Esophagus muscularis mucosa (tissue), 4 donors: Measurements from ENCODE around the gene DOCK1. TPM values are rescaled to one million over a fixed set of nuclear protein-coding genes. Genes with fewer than 3 reads are reported as not detected.

Source experiments
- DNase-seq: peaks from one replicate; pipeline ENCODE4 v3.0.0-alpha.2; 2017; ENCODE audit errors: extremely low spot score
- H3K27ac ChIP-seq, 4 donors: fragments of 200-600 bp; sonication (generic); replicated peaks in 1 of 4; 1 replicate in 3 of 4; 2 replicates in 1 of 4; pipeline ENCODE4 v1.5.1; 2016 to 2019; ENCODE audit warnings: mild to moderate bottlenecking in 1 of 4
- H3K27me3 ChIP-seq, 4 donors: fragments of 200-600 bp; sonication (generic); one replicate each; pipeline versions ENCODE4 v1.5.1 to v1.6.0; 2016 to 2019
- H3K36me3 ChIP-seq, 4 donors: fragments of 200-600 bp; sonication (generic); one replicate each; pipeline ENCODE4 v1.5.1; 2016 to 2019
- H3K4me1 ChIP-seq, 4 donors: fragments of 200-600 bp; sonication (generic); one replicate each; pipeline ENCODE4 v1.5.1; 2016 to 2019
- H3K4me3 ChIP-seq, 4 donors: fragments of 200-600 bp; sonication (generic); 1 replicate in 2 of 4; 2 replicates in 2 of 4; pipeline ENCODE4 v1.5.1; 2016 to 2019; ENCODE audit warnings: mild to moderate bottlenecking in 4 of 4, moderate library complexity in 1 of 4
- H3K9me3 ChIP-seq, 4 donors: fragments of 200-600 bp; sonication (generic); 1 replicate in 3 of 4; 2 replicates in 1 of 4; pipeline ENCODE4 v1.5.1; 2016 to 2019
- CTCF ChIP-seq, 3 experiments: fragments of 200-600 bp in 2 of 3; fragments of 450-650 bp in 1 of 3; sonication (generic) in 2 of 3; IDR thresholded peaks; one replicate each; pipeline ENCODE4 v1.5.1; 2017 to 2019; ENCODE audit warnings: antibody characterized with exemption in 3 of 3, mild to moderate bottlenecking in 2 of 3, moderate library complexity in 1 of 3
- EP300 ChIP-seq: sonication (generic); formaldehyde crosslinking; IDR thresholded peaks from one replicate; pipeline ENCODE4 v1.6.1; 2017; ENCODE audit warnings: antibody characterized with exemption
- POLR2A ChIP-seq: fragments of 450-650 bp; IDR thresholded peaks from one replicate; pipeline ENCODE4 v1.6.1; 2017; ENCODE audit warnings: antibody characterized with exemption, moderate library complexity, mild to moderate bottlenecking, low read depth
- POLR2AphosphoS5 ChIP-seq, 2 donors: sonication (generic); formaldehyde crosslinking; IDR thresholded peaks; one replicate each; pipeline ENCODE4 v1.6.1; 2017; ENCODE audit warnings: antibody characterized with exemption in 2 of 2
- WGBS: methylation state at CpG from one replicate; pipeline ENCODE4 v1.1.5; 2018; 5-methylcytosine and 5-hydroxymethylcytosine counted together
- intact Hi-C: fragments of 100-400 bp; cut with DNase I; formaldehyde crosslinking; loops from one replicate; pipeline ENCODE4 v1.15.1; 2023
- total RNA-seq, 4 donors: library from RNA; depleted of rRNA; stranded (reverse); fragments of >200 nt; gene quantifications; one replicate each; pipeline versions ENCODE4 v1.1.0 to v1.2.1, GENCODE V29; 2016

The DOCK1 gene
- total RNA-seq, 4 donors from 2014 or later, result 41.4 to 60.3 (median 55.3) TPM

DNA sequence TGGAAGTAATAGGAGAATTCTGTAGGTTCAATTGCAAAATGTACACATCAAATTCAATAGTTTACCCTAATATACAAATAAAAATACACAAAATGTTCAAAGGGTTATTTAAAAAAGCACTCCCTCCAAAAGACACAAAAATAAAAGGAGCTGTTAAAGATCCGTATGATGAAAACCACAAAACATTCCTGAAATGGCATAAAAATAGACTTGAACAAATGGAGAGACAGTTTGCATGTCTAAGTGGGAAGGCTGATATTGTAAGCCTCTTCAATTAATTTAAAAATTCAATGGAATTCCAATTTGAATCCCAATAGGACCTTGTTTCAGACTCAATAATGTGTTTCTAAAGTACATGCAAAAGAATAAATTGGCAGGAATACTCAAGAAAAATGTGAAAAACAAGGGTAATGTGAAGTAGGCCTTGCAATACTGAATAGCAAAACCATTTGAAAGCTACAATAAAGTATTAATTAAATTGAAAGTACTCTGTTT lies 329.1 kb downstream of the DOCK1 start:
- H3K4me1 ChIP-seq, result no peaks in the 10 kb centered on the region
- WGBS, result 77% methylated on average over 1 of the region's 1 CpG
- no peak for TF ChIP-seq POLR2A
- TF ChIP-seq CTCF (IDR thresholded peaks at IDR 0.05), result no peak
- no peak for TF ChIP-seq POLR2AphosphoS5 (IDR thresholded peaks at IDR 0.05)
- TF ChIP-seq EP300, result no peak
- no peaks in the 10 kb centered on the region for H3K9me3 ChIP-seq
- H3K4me3 ChIP-seq, result no peak overlapping the region
- no peaks in the 10 kb centered on the region for H3K36me3 ChIP-seq
- no peaks in the 10 kb centered on the region for H3K27me3 ChIP-seq
- no peak for DNase-seq
- H3K27ac ChIP-seq, result no peak overlapping the region
- intact Hi-C loops, result no loop called here

GRCh38 chr10:127236266-127236665 lies 331.0 kb downstream of the DOCK1 start:
- no peaks in the 10 kb centered on the region for H3K4me1 ChIP-seq
- no peaks in the 10 kb centered on the region for H3K9me3 ChIP-seq
- no peaks in the 10 kb centered on the region for H3K36me3 ChIP-seq
- H3K27ac ChIP-seq, result no peak overlapping the region
- H3K4me3 ChIP-seq, result no peak overlapping the region
- no peak for TF ChIP-seq POLR2A
- no peak for TF ChIP-seq POLR2AphosphoS5 (IDR thresholded peaks at IDR 0.05)
- TF ChIP-seq CTCF (IDR thresholded peaks at IDR 0.05), result no peak
- TF ChIP-seq EP300, result no peak
- intact Hi-C loops, result no loop called here
- 85% methylated on average over 3 of the region's 3 CpGs for WGBS
- DNase-seq, result no peak
- H3K27me3 ChIP-seq, result no peaks in the 10 kb centered on the region

DNA sequence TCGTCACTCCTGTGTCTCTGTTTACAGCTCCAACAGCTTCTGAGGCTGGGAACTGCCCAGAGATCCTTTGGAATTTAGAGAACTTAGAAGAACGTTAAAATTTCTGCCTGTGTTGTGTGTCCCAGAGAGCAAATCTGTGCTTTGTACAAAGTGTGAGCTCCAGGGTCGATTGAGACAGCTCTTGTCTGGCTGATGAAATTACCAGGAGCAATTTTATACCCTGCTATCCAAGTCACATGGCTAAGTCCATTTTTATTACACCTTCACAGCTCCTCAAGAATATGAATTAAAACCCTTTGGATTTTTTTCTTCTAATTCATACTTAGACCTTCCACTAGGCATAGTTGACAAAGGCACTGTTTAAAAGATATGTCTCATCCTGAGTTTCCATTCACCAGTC lies 337.7 kb downstream of the DOCK1 start:
- DNase-seq, result no peak
- Histone ChIP-seq H3K36me3 (peaks cover 0 to 4% (median 1%) of the 10 kb centered on the region in 4 donors), H3K9me3 (no peaks in the 10 kb centered on the region), H3K4me1 (no peaks in the 10 kb centered on the region), H3K27me3 (no peaks in the 10 kb centered on the region), H3K4me3 (no peak overlapping the region), H3K27ac (no peak overlapping the region)
- TF ChIP-seq CTCF (IDR thresholded peaks at IDR 0.05) (no peak), EP300 (no peak), POLR2AphosphoS5 (IDR thresholded peaks at IDR 0.05) (no peak), POLR2A (no peak)
- WGBS, result 86% methylated on average over 3 of the region's 3 CpGs
- intact Hi-C loops, result no loop called here

DNA sequence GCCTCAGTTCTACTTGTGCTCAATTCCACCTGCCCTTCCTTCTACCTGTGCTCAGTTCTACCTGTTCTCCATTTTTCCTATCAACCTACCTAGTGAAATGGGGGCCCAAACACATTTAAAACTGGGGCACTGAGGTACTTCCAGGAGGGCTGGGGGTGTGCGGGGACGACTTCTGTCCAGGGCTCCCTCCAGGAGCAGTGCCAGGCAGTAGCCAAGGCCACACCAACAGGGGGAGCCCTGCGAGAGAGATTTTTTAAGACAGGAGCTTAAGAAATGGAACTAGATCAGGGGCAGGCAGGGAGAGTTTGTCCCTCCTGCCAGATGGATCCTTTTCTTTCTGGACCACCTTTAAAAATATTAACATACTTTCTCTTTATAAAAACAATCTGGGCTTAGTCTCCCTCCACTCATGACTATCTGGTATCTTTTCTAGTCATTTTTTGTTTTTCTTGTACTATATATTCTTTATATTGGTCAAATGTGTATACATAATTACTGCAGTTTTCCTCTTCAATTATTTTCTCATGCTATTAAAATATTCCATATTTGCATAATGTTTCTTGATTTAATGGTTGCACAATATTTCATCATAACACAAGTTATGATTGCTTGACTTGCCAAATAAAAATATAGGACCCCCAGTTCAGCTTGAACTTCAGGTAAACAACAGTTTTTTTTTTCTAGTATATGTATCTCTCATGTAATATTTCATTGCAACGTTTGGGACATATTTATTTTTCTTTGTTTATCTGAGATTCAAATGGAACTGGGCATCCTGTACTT lies 338.5 kb downstream of the DOCK1 start:
- H3K9me3 ChIP-seq, result no peaks in the 10 kb centered on the region
- H3K27ac ChIP-seq, result no peak overlapping the region
- H3K4me3 ChIP-seq, result no peak overlapping the region
- peak in 1 of 3 experiments; percentile 38 for TF ChIP-seq CTCF (IDR thresholded peaks at IDR 0.05)
- TF ChIP-seq POLR2AphosphoS5 (IDR thresholded peaks at IDR 0.05), result no peak
- TF ChIP-seq POLR2A, result no peak
- H3K4me1 ChIP-seq, result no peaks in the 10 kb centered on the region
- intact Hi-C loops, result no loop called here
- H3K27me3 ChIP-seq, result no peaks in the 10 kb centered on the region
- 61% methylated on average over 4 of the region's 4 CpGs for WGBS
- DNase-seq, result peak; percentile 64
- H3K36me3 ChIP-seq, result peaks cover 2 to 12% (median 6%) of the 10 kb centered on the region in 4 donors

DNA sequence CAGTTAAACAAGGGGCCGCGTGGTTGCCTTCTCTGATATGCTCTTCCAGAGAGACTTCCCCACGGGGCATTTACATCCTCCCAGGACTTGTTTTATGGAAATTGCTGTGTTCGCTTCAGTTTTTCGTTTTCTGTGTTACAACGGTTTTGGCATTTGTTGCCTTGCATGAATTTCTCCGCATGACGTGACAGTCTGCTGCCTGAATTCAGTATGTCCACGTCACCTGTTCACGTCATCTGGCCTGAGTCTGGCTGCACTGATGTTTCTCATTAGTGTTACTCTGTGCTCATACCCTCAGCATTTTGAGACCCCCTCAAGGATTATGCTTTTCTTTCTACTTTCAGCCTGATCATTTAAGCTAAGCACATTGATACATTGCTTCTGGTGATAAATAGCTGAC lies 340.2 kb downstream of the DOCK1 start:
- WGBS, result 83% methylated on average over 10 of the region's 10 CpGs
- intact Hi-C loops, result no loop called here
- no peaks in the 10 kb centered on the region for H3K9me3 ChIP-seq
- no peak for DNase-seq
- H3K27me3 ChIP-seq, result no peaks in the 10 kb centered on the region
- H3K36me3 ChIP-seq, result peaks cover 5 to 27% (median 10%) of the 10 kb centered on the region in 4 donors
- H3K4me3 ChIP-seq, result no peak overlapping the region
- H3K27ac ChIP-seq, result no peak overlapping the region
- no peaks in the 10 kb centered on the region for H3K4me1 ChIP-seq
- TF ChIP-seq POLR2AphosphoS5 (IDR thresholded peaks at IDR 0.05), result no peak
- TF ChIP-seq POLR2A, result no peak
- no peak for TF ChIP-seq CTCF (IDR thresholded peaks at IDR 0.05)
- TF ChIP-seq EP300, result no peak
